ENCODE data around the gene FAM193B.

FAM193B gene

DNA sequence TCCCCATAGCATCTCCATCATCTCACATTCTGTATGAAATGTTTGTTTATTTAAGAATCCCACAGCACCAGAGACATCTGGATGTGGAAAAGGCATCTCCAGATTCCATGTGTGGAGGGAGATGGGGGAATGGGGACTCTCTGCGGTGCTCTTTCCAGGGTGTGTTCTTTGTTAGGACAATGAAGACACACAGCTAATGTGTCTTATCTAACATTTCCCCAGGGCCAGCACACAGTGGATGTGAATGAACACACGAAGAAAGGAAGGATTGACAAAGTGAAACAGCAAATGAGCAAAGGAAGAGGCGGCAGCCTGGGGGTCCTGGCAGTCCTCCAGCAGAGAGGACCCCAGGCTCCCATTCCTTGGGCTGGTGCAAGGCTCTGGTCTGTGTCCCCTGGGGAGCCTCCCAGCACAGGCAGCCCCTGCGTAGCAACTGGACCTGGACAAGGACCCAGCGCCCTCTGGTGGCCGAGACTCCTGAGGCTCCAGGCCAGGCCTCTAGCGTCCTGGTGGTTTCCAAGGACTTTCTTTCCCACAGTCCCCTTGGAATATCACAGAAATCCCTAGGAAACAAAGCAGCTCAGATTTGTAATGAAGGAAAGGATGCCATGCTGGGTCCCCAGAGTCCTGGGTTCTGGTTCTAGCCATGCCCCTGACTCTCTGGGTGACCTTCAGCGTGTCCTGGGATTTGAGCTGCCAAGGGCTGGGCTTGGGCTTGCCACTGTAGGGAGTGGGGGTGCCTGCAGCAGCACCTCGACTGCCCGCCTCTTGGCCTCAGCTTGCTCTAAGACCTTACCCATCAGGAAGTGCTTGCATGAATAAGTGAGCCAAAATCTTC is 53.5 kb downstream of the FAM193B start:
- peak; percentile 81 for DNase-seq (ENCODE audit: low spot score)

DNA sequence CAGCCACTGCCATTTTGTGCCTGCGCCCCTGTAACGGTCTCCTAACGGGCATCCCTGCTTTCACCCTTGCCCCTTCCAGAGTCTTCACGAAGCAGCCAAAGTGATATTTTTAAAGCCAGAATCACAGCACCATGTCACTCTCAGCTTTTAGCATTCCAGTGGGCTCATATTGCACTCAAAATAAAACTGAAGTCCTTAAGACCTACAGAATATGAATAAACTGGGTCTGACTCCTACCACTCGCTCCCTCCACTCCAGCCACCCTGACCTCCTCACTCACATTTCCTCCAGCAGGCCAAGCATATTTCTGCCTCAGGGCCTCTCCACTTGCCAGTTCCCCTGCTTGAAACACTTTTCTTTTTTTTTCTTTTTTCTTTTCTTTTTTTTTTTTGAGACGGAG is 54.5 kb downstream of the FAM193B start:
- DNase-seq (ENCODE audit: low spot score), result no peak

DNA sequence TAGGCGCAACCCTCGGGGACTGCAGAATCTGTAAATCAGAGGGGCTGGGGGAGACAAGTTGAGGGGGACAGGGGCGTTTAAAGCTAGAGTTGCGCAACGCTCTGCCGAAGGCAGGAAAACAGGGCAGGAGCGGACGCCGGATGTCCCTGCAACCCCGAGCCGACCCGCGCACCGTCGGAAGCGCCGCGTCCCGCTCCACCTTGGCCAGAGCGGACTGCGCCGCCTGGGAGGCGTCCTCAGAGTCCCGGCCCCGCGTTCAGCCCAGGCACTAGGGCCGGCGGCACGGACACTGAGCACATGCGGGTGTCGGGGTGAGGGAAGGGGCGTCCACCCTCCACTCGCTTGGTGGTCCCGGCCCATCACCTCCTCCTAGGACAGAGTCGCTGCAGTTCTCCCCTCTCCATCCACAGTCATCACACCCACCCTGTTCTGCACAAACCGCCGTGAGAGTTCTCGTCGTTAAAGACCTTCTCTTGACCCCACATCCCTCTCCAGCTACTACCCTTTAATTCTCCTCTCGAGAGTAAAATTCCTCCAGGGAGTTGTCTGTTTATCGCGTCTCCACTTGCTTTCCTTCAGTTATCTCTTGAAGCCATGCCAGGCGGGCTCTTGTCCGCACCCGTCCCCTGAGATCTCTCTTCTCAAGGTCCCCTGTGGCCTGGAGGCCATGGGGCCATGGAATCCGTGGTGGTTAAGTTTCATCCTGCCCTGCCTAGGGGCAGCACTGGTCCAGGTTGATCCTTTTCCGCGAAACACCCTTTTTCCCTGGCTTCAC is 56.2 kb downstream of the FAM193B start:
- no peak for DNase-seq (ENCODE audit: low spot score)

DNA sequence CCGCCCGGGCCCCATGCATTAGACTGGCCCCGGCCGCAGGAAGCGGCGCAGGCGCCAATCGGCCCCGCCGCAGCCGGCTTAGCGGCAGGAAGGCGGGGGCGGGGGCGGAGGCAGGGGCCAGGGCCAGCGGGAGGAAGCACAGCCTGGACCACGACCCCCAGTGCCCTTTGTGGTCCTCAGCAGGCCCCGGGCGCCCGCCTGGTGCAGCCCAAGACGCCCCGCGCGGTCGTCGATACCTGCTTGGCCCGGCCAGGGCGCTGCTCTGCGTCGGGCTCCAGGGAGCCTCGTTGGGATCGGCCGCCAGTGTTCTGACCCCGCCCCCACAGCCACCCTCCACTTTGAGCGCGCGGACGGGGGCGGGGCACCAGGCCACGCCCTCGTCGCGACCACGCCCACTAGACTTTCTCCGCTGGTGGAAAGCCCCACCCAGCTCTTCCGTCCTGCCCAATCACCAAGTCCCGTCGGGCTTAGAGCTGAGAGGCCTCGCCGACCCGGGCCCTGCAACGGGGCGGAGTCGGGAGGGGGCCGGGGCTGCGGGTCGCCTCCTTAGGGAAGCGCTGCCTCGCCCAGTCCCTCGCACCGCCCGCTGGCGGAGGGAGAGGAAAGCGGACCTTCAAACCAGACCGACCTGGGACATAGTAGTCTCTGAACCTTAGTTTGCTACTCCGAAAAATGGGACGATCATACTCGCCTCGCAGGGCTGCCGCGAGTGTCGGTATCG is 56.9 kb downstream of the FAM193B start, which contains the start of gene PDLIM7:
TSS of gene PDLIM7 (minus strand) at position 313 of the 721 bp plus-strand sequence. CDS start 1,092 bp downstream, outside the sequence.
- DNase-seq (ENCODE audit: low spot score), result peak; percentile 99

DNA sequence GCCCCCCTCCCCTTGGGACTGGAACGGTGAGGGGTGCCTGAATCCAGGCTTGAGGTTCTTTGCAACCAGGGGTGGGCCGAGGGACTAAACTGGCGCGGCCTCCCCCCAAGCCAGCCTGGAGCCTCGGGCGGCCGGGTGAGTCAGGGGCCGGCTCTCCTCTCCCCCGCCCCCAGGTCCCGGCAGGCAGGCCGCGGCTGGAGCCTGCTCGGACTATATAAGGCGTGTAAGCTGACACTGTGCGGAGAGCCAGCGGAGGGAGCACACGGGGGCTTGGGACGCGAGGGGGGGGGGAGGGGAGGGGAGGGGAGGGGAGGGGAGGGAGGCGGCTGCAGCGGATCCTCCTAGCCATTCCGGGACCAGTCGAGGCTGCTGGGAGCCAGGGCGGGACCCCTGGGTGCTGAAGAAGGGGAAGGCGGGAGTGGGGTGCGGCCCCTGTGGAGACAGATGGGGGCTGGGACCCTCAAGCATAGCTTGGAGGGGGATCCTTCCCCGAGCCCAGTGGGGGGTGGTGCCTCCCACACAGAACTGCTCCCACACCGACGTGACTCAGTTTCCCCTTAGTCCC is 57.6 kb downstream of the FAM193B start:
- no peak for DNase-seq (ENCODE audit: low spot score)

DNA sequence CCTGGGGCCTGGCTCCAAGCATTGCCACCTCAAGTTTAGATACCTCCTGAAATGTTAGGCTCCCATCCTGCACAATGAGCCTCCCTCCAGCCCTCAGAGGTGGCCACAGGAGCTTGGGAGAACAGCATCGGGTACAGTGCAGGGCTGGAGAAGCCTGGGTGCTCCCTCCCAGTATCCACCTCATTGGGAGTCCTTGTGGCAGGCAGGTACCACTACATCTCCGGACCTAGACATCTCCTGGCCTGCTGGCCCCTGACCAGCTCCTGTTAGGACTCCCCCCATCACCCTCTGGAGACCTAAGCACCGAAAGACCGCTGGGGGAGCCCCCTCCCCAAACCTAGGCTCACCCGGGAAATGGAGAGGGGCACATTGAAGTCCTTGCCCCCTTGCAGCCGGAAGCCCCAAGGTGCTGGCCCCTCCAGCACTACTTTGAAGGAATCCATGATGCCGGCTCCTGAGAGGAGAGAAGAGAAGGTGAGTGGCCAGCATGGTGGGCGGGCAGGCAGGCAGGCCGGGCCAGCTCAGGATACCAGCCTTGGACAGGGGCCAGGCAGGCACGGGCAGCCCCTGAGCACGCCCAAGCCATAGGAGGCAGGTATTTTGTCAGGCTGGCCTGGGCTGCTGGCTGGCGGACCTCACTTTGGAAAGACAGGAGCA is 58.2 kb downstream of the FAM193B start:
- DNase-seq (ENCODE audit: low spot score), result no peak

DNA sequence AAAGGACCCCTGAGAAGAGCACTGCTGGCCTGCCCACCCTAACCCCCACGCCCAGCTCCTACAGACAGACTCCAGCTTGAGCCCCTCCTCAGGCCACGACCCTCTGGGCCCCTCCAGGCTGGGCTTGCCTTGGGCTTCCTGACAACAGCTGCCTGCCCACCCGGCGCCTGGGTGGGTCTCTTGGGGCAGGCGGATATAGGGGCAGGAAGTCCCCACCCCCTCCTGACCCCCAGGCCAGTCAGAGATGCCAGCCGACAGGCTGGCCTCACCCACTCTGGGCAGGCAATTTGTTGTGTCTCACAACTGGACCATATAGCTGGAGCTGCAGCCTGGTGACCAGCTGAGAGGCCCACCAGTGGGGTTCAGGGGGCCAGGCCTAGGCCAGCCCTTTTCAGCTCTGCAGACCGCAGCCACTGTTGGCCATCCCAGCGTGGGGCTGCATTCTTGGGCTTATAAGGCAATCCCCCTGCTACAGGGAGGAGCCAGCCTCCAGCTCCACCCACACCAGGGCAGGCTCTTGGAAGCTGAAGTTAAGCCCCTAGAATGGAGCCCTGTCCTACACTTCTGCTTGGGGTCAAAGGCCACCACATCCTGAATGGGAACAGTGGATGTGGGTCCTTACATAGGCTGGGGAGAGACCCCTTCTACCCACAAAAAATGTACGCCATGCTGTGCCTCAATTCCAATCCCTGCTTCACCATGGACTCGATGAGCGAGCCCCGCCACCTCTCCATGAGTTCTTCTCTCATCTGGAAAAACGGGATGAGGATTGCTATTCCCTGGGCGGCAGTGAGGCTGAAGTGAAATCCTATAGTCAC is 58.9 kb downstream of the FAM193B start:
- no peak for DNase-seq (ENCODE audit: low spot score)

DNA sequence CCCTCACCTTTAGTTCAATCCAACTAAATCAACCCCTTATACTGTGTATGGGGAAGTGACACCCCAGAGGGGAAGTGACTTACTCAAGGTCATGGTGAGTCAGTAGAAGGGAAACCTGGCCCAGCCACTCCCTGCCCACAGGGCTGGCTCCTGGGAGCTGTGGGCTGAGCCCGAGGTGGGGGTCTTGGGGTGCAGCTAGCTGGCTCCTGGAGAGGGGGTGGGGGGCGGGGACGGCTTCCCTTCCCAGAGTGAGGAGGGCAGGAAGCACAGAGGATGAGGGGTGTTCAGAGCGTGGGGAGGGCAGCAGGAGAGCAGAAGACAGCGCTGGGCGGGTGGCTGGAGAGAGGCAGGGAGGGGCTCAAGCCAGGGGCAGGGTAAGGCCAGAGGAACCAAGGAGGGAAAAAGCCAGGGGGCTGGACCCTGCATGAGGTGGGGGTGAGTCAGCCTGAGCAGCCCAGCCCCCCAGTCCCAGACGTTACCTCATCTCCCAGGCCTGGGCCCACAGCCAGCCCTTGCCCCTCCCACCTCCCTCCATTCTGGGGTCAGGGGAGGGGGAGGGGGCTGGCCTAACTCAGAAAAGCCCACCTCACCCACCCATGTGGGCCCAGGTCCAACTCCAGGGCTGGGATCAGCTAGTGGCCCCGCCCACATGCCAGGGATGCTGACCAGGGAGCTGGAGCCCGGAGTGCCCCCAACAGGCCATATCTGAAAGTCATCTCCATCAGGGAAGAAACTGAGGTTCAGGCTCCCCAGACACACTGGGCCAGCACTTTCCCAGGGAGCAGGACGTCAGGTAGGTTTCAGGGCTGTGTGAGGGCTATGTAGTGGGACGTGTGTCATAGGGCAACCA is 59.8 kb downstream of the FAM193B start:
- DNase-seq (ENCODE audit: low spot score), result peak; percentile 61

DNA sequence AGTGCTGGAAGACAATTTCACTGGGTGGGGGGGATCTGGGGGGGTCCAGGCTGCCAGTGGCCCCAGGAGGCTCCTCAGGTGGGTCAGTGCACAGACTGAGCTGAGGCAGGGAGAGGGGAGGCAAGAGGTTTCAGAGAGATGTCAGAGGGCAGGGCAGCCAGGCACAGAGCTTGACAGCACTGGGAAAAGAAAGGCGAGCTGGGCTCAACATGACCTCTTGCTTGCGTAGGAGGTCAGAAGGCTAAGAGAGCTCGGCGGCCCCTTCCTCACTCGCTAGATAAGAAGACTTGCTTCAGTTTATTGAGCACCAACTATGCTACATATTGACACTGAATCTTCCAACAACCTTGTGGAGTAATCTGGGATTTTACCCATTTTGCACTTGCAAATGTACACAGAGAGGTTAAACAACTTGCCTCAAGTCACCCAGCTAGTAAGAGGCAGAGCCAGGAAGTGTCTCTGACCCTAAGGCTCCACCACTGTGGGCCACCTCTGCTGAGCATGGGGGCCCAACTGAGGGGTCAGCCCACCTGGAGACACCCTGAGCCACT is 60.5 kb downstream of the FAM193B start:
- DNase-seq (ENCODE audit: low spot score), result no peak

DNA sequence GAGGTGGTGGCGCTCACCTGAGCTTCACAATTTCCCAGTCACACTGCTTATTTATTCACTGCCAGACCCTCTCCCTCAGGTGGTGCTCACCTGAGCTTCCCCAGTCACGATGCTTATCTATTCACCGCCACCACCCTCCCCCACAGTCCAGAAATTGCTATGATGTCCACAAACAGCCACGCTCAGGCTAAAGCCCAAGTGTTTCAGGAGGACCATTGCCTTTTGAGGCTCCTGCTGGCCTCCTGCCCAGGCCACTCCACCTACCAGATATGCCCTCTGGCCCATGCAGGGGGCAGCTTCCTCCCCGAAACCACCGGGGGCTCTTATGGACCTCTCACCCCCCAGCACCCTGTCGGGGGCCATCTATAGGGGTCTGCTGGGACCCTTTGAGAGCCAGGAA is 61.5 kb downstream of the FAM193B start:
- DNase-seq (ENCODE audit: low spot score), result no peak

DNA sequence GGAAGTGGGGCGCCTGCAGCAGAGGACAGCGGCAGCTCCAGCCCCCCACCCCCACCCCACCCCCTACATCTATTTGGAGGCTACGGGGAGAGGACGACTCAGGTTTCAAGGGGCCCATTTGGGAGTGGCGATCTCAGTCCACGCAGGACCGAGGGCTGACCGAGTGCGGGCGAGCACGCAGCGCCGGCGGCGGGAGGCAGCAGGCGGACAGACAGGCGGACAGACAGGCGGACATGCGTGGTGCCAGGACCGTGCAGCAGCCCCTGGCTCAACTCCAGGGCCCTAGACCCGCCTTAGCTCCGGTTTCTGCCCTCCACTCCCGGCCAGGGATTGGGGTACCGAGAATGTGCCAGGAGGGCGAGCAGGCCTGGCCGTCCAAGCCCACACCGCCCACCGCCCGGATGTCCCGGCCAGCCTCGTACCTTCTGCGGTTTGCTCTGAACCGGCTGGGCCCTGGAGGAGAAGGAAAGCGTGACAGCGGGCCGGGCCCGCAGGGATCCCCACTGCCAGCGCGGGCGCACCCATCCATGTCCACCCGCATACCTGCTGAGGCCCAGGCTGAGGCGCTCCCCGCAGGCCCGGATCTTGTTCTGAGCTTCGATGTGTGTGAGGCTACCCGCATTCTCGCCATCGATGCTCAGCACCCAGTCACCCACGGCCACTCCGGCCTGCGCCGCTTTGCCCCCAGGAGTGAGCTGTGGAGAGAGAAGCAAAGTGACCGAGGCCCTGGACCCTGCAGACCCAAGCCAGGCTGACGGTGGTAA is 62.2 kb downstream of the FAM193B start:
- DNase-seq (ENCODE audit: low spot score), result no peak

DNA sequence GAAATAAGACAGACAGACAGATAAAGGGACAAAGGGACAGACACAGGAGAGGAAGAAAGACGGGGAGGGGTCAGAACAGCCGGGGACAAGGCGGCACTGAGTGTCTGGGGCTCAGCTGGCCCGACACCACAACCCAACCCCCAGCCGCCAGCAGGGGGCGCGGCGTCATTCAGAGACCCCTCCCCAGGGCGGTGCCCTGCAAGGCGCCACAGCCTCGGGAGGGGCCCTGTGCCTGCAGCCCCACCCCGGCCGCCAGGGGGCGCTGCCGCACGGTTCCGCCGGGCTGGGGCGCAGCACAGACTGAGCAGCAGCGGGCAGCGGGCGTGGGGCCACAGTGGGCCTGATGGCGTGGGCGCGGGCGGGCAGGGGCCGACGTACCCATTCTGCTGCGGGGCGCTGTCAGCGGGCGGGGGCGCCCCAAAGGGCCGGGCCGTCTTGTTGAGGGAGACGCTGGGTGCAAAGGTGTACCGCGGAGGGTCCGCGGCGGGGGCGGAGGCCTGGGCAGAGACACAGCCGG is 62.9 kb downstream of the FAM193B start:
- no peak for DNase-seq (ENCODE audit: low spot score)

DNA sequence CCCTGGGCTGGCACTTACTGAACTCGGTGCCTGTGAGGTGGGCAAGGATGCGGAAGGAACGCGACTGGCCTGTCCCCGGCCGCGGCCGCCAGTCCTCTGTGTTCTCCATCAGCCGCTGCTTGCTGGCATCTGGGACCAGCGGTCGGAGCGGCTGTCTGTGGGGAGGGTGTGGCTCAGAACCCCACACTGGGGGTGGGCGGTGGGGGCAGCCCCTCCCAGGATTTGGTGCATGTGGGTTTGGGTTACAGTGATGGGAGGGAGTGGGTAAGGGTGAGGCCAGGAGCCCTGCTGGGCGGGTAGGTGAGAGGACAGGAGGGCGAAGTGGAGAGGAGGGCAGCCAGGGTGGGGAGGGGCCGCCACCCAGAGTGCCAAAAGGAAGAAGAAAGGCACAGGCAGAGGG is 63.4 kb downstream of the FAM193B start:
- no peak for DNase-seq (ENCODE audit: low spot score)

DNA sequence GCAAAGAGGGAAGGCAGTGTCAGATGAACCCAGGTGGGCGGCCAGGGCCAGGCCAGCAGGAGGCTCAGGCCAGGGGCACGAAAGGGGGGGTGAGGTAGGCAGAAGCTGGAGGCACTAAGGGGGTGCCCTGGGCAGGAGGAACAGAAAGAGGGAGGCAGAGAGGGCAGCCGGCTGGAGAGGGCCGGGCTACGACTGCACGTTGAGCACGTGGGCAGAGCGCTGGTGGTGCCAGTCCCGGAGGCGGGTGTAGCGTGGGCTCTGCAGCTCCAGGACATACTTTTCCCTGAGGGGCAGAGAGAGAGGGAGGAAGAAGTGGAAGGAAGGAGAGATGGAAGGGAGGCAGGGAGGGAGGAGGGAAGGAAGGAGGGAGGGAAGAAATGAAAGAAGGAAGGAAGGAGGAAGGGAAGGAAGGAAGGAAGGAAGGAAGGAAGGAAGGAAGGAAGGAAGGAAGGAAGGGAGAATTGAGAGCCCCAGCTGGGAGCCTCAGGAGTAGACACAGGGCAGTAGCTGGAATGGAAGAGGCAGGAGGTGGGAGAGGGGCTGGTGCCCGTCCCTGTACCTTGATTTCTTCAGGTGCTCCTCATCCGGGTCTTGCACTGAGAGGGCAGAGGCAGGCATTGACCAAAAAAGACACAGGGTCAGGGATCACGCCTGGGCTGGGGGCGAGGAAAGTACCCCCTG is 63.9 kb downstream of the FAM193B start:
- DNase-seq (ENCODE audit: low spot score), result no peak

DNA sequence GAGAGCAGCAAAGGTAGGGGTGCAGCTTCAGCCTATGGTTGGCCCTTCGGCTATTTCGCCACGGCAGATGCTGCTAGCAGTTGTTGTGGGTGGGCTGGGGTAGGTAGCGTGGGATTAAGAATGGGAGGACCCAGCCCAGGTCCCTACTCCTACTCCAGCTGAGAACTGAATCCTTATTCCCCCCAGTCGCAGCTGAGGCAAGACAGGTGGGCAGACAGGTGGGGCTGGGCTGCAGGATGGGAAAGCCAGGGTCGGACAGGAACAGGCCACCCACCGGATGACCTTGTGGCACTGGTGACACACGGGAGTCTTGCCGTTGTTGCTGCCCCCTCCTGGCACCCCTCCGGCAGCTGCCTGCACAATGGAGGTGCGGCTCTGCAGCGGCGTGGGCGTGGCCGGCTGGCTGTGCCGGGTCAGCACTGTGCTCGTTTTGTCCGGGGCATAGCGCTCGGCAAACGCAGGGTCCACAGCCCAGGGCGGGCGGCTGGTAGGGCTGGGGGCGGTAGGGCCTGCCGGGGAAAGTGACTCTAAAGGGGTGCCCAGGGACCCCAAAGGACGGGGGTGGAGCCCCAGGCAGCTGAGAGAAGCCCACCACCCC is 65.1 kb downstream of the FAM193B start:
- no peak for DNase-seq (ENCODE audit: low spot score)

DNA sequence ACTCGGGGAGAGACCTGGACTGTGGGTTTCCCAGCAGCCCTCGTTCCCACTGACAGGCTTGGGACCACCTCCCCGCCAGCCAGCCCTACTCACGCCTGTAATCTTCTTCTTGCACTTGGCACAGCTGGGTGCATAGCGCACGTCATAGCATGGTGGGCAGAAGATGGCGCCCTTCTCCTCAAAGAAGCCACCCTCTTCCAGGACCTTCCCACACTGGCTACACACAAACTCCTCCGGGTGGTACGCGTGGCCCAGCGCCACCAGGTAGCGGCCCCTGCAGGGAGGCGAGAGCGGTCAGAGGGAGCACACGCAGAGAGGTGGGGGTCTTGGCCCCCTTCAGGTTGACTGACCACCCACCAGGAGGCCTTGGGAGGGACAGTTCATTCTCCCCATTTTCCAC is 66.4 kb downstream of the FAM193B start:
- no peak for DNase-seq (ENCODE audit: low spot score)

DNA sequence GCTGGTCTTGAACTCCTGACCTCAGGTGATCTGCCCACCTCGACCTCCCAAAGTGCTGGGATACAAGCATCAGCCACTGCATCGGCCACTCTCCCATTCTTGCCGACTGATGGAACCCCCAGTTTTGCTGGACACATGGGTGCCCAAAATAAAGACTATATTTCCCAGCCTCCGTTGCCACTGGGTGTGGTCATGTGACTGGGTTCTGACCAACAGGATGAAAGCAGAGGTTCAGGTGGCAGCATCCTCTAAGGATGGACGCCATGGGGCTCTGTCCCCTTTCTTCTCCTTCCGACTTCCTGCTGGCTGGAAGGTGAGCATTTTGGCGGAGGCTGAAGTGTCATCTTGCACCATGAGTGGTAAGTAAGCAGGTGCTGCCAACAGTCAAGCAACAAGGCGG is 67.2 kb downstream of the FAM193B start:
- DNase-seq (ENCODE audit: low spot score), result no peak

DNA sequence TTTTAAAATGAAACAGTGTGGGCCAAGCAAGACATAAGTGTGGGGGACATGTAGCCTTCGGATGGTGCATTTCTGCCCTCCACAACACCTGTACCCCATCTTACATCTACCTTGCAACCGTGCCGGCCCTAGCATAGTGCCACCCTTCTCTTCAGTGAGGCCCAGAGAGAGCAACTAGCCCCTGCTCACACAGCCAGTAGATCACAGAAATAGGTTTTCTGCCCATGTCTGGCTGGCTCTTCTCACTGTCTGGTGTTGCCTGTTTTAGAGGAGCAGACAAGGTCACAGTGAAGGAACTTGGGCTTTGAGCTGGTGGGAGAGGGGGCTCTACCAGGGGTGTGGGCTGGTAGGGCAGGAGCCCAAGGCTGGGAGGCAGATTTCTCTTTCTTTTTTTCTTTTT is 68.1 kb downstream of the FAM193B start:
- no peak for DNase-seq (ENCODE audit: low spot score)
